B cell (primary cell): ENCODE data around the gene GBA2. TPM values are rescaled to one million over a fixed set of nuclear protein-coding genes. Genes with fewer than 3 reads are reported as not detected.

Experiments used
- ATAC-seq: fragments of 200-7000 bp; cut with Tn5 transposase; one replicate; pipeline ENCODE4 v1.10.0; 2021; ENCODE audit warnings: low read depth, mild to moderate bottlenecking, moderate number of reproducible peaks, moderate library complexity
- CTCF ChIA-PET: fragments of 350-600 bp; sonication (Branson Sonifier 250); formaldehyde crosslinking; loops from one replicate; lab custom pipeline; 2021; ENCODE audit warnings: antibody characterized with exemption, inconsistent platforms; lab: Charles Lee
- POLR2A ChIA-PET: fragments of 350-600 bp; sonication (Branson Sonifier 250); formaldehyde crosslinking; loops from one replicate; lab custom pipeline; 2021; ENCODE audit warnings: antibody characterized with exemption; lab: Charles Lee
- DNase-seq: peaks from one replicate; pipeline ENCODE4 v3.0.0; 2013
- H2AFZ ChIP-seq: 2 replicates; pipeline ENCODE4 v1.6.1; 2012; ENCODE audit warnings: mild to moderate bottlenecking, low read depth, low read length; ENCODE audit not compliant: insufficient read depth, poor library complexity, severe bottlenecking
- H3K27ac ChIP-seq, 2 donors: 1 replicate in 1 of 2; 2 replicates in 1 of 2; pipeline ENCODE4 v1.5.1; 2012 to 2013; ENCODE audit warnings: low read length in 2 of 2, mild to moderate bottlenecking in 2 of 2, moderate library complexity in 1 of 2
- H3K27me3 ChIP-seq, 4 experiments: fragments of 200-600 bp in 1 of 4; sonication (generic) in 1 of 4; replicated peaks in 1 of 4; 1 replicate in 2 of 4; 2 replicates in 2 of 4; pipeline versions ENCODE4 v1.6.1 to v1.7.0; 2013 to 2016; ENCODE audit warnings: low read length in 3 of 4, mild to moderate bottlenecking in 2 of 4, mixed read lengths in 1 of 4, moderate library complexity in 1 of 4; ENCODE audit not compliant: insufficient read depth in 4 of 4, control insufficient read depth in 3 of 4; ENCODE audit errors: control extremely low read depth in 1 of 4
- H3K36me3 ChIP-seq, 2 experiments: replicated peaks in 1 of 2; 1 replicate in 1 of 2; 2 replicates in 1 of 2; pipeline versions ENCODE4 v1.6.1 to v1.7.1; 2013; ENCODE audit warnings: low read length in 1 of 2; ENCODE audit not compliant: insufficient read depth in 2 of 2, control insufficient read depth in 1 of 2; ENCODE audit errors: control extremely low read depth in 1 of 2, extremely low read depth in 1 of 2
- H3K4me1 ChIP-seq, 2 donors: fragments of 200-600 bp in 1 of 2; sonication (generic) in 1 of 2; 1 replicate in 1 of 2; 2 replicates in 1 of 2; pipeline versions ENCODE4 v1.5.1 to v1.6.1; 2013 to 2017; ENCODE audit warnings: low read length in 2 of 2; ENCODE audit not compliant: control insufficient read depth in 2 of 2, insufficient read depth in 2 of 2
- H3K4me2 ChIP-seq: replicated peaks from 2 replicates; pipeline ENCODE3; 2012; ENCODE audit warnings: mild to moderate bottlenecking, low read depth, low read length; ENCODE audit not compliant: poor library complexity, severe bottlenecking
- H3K4me3 ChIP-seq, 5 experiments: fragments of 200-600 bp in 1 of 5; sonication (generic) in 1 of 5; 1 replicate in 3 of 5; 2 replicates in 2 of 5; pipeline versions ENCODE4 v1.5.1 to v1.7.0; 2011 to 2016; ENCODE audit warnings: low read length in 4 of 5, mild to moderate bottlenecking in 4 of 5, low read depth in 2 of 5, control low read depth in 1 of 5, moderate library complexity in 1 of 5; ENCODE audit not compliant: insufficient read depth in 1 of 5; ENCODE audit errors: control extremely low read depth in 1 of 5, extremely low read depth in 1 of 5
- H3K79me2 ChIP-seq: fragments of 200-600 bp; sonication (generic); one replicate; pipeline ENCODE4 v1.6.0; 2016; ENCODE audit warnings: low read length; ENCODE audit not compliant: control insufficient read depth, insufficient read depth
- H3K9ac ChIP-seq: fragments of 200-600 bp; sonication (generic); 2 replicates; pipeline ENCODE4 v1.6.1; 2017; ENCODE audit warnings: mild to moderate bottlenecking, low read length, moderate library complexity
- H3K9me3 ChIP-seq, 3 donors: one replicate each; pipeline versions ENCODE4 v1.6.1 to v1.7.1; 2013; ENCODE audit warnings: low read length in 2 of 3; ENCODE audit not compliant: control insufficient read depth in 2 of 3, insufficient read depth in 1 of 3; ENCODE audit errors: control extremely low read depth in 1 of 3
- H4K20me1 ChIP-seq: 2 replicates; pipeline ENCODE4 v1.6.0; 2012; ENCODE audit warnings: mild to moderate bottlenecking, low read length; ENCODE audit not compliant: insufficient read depth, control insufficient read depth, poor library complexity, severe bottlenecking
- H3K27ac Mint-ChIP-seq: one replicate; pipeline ENCODE4 v1.8.0; 2021; ENCODE audit warnings: mixed read lengths
- H3K27me3 Mint-ChIP-seq: one replicate; pipeline ENCODE4 v1.8.0; 2021; ENCODE audit warnings: mixed read lengths
- H3K4me1 Mint-ChIP-seq: one replicate; pipeline ENCODE4 v1.8.0; 2021; ENCODE audit warnings: mixed read lengths
- H3K4me3 Mint-ChIP-seq: one replicate; pipeline ENCODE4 v1.8.0; 2021; ENCODE audit warnings: mixed read lengths
- H3K9me3 Mint-ChIP-seq: one replicate; pipeline ENCODE4 v1.8.0; 2022; ENCODE audit warnings: mixed read lengths; ENCODE audit not compliant: insufficient read depth
- CTCF ChIP-seq: fragments of 200-600 bp; IDR thresholded peaks from one replicate; pipeline ENCODE4 v1.8.0; 2022; ENCODE audit warnings: antibody characterized with exemption, mild to moderate bottlenecking
- EZH2 ChIP-seq: IDR thresholded peaks from 2 replicates; pipeline ENCODE4 v1.6.1; 2012; ENCODE audit warnings: borderline replicate concordance, low read depth, mild to moderate bottlenecking, moderate library complexity, low read length; ENCODE audit not compliant: insufficient read depth, poor library complexity, severe bottlenecking
- WGBS: methylation state at CpG from one replicate; pipeline ENCODE4 v1.1.5; 2013; ENCODE audit warnings: missing lambda C conversion rate; ENCODE audit not compliant: insufficient coverage; 5-methylcytosine and 5-hydroxymethylcytosine counted together
- intact Hi-C: fragments of 100-400 bp; cut with micrococcal nuclease; formaldehyde crosslinking; loops from one replicate; pipeline ENCODE4 v1.10.0; 2022
- polyA plus RNA-seq: library from polyadenylated mRNA; depleted of rRNA; stranded (reverse); fragments of >200 nt; gene quantifications from 2 replicates; pipeline ENCODE4 v1.2.3, GENCODE V29; 2012
- total RNA-seq, 2 donors: library from RNA; stranded (reverse); fragments of 120-200 nt in 1 of 2; gene quantifications; 1 replicate in 1 of 2; 2 replicates in 1 of 2; pipeline versions ENCODE4 v1.2.3 to v1.2.4, GENCODE V29; 2013 to 2022

The GBA2 gene
- total and polyA plus RNA-seq, 2 donors (not counting 1 experiment from before 2014, with no cell fraction given) = 114 to 137 TPM

- ATAC-seq (no peak), DNase-seq (no peak)
- WGBS = 100% methylated on average over 1 of the region's 4 CpGs
- POLR2A ChIA-PET = no interaction called here
- CTCF ChIA-PET = interaction anchor here (0.8 to 7.7 kb wide), 6 partner anchors 14 to 69 kb away, joined by 3 to 56 read pairs (median 6); partner anchors contain the start of genes FAM221B, GBA2, RGP1 and TMEM8B
- H4K20me1 ChIP-seq = peaks cover 8% of the 10 kb centered on the region
- no peak overlapping the region for H3K9ac ChIP-seq
- no peak overlapping the region for H3K4me3 ChIP-seq
- intact Hi-C loops = loop anchor here (5.0 kb wide), 1 partner anchor 642 kb away; the partner anchor contains the start of gene ATOSB
- peak overlapping the region; percentile 13 for H3K27ac Mint-ChIP-seq
- H3K9me3 Mint-ChIP-seq = no peaks in the 10 kb centered on the region
- H3K79me2 ChIP-seq = peaks cover 74% of the 10 kb centered on the region
- peaks cover 0 to 2% (median 0%) of the 10 kb centered on the region in 3 donors for H3K9me3 ChIP-seq
- H3K27me3 Mint-ChIP-seq = no peaks in the 10 kb centered on the region
- peaks cover 34 to 43% of the 10 kb centered on the region in 2 donors for H3K4me1 ChIP-seq
- no peak overlapping the region for H3K27ac ChIP-seq
- no peak overlapping the region for H3K4me2 ChIP-seq
- no peak overlapping the region for H2AFZ ChIP-seq
- H3K4me3 Mint-ChIP-seq = no peak overlapping the region
- no peaks in the 10 kb centered on the region for H3K27me3 ChIP-seq
- peaks cover 70% of the 10 kb centered on the region for H3K4me1 Mint-ChIP-seq
- TF ChIP-seq EZH2 (no peak), CTCF (no peak)
- H3K36me3 ChIP-seq = peaks cover 0 to 5% of the 10 kb centered on the region in 2 experiments
Measured at GRCh38 chr9:35759795-35760194, 10.8 kb upstream of the GBA2 start.

GRCh38 chr9:35758475-35759050 is 9.5 kb upstream of the GBA2 start:
- Mint-ChIP-seq H3K27ac (peak overlapping the region; percentile 72), H3K4me1 (peaks cover 69% of the 10 kb centered on the region), H3K9me3 (no peaks in the 10 kb centered on the region), H3K27me3 (no peaks in the 10 kb centered on the region), H3K4me3 (peak overlapping the region; percentile 66)
- ChIA-PET POLR2A (interaction anchor here (0.5 to 3.1 kb wide), 3 partner anchors 9 to 217 kb away, joined by 5 to 16 read pairs (median 11); partner anchors contain the start of genes GBA2 and RGP1), CTCF (interaction anchor here (0.7 to 7.7 kb wide), 7 partner anchors 11 to 68 kb away, joined by 3 to 56 read pairs (median 4); partner anchors contain the start of genes GBA2 and RGP1)
- ATAC-seq (no peak), DNase-seq (no peak)
- peaks cover 2 to 11% of the 10 kb centered on the region in 2 experiments for H3K36me3 ChIP-seq
- intact Hi-C loops = loop anchor here (5.0 kb wide), 1 partner anchor 641 kb away; the partner anchor contains the start of gene ATOSB
- H2AFZ ChIP-seq = no peak overlapping the region
- no peaks in the 10 kb centered on the region for H3K9me3 ChIP-seq
- H3K4me2 ChIP-seq = peak overlapping the region; percentile 89
- TF ChIP-seq CTCF (no peak), EZH2 (no peak)
- H3K4me3 ChIP-seq = peak overlapping the region in 1 of 5 experiments; percentile 15
- peaks cover 34 to 44% of the 10 kb centered on the region in 2 donors for H3K4me1 ChIP-seq
- peak overlapping the region; percentile 35 to 94 for H3K27ac ChIP-seq
- H3K79me2 ChIP-seq = peaks cover 74% of the 10 kb centered on the region
- peak overlapping the region; percentile 82 for H3K9ac ChIP-seq
- no peaks in the 10 kb centered on the region for H4K20me1 ChIP-seq
- WGBS = 18% methylated on average over 3 of the region's 3 CpGs
- H3K27me3 ChIP-seq = no peaks in the 10 kb centered on the region
